Ovary (tissue), 9 donors: ENCODE measurements around the gene SH3GL2. TPM values are rescaled to one million over a fixed set of nuclear protein-coding genes. Genes with fewer than 3 reads are reported as not detected.

Experiments used
- DNase-seq, 5 donors: peaks; one replicate each; pipeline ENCODE4 v3.0.0-alpha.2; 2019 to 2020
- H3K27ac ChIP-seq, 2 donors: fragments of 200-600 bp; one replicate each; pipeline versions ENCODE4 v1.5.1 to v1.8.0; 2019 to 2022
- H3K27me3 ChIP-seq: fragments of 200-600 bp; one replicate; pipeline ENCODE4 v1.8.0; 2022
- H3K36me3 ChIP-seq: fragments of 200-600 bp; sonication (generic); one replicate; pipeline ENCODE4 v1.5.1; 2019
- H3K4me1 ChIP-seq: one replicate; pipeline ENCODE4 v1.8.1; 2013; ENCODE audit warnings: mild to moderate bottlenecking, moderate library complexity; ENCODE audit not compliant: insufficient read depth
- H3K4me3 ChIP-seq: fragments of 200-600 bp; sonication (generic); one replicate; pipeline ENCODE4 v1.5.1; 2017
- H3K9me3 ChIP-seq, 2 donors: fragments of 200-600 bp in 1 of 2; sonication (generic) in 1 of 2; one replicate each; pipeline versions ENCODE4 v1.5.1 to v1.8.1; 2013 to 2019; ENCODE audit warnings: mild to moderate bottlenecking in 1 of 2, moderate library complexity in 1 of 2
- CTCF ChIP-seq, 3 donors: fragments of 450-650 bp in 2 of 3; fragments of 200-600 bp in 1 of 3; IDR thresholded peaks; one replicate each; pipeline versions ENCODE4 v1.5.1 to v1.8.0; 2016 to 2022; ENCODE audit warnings: antibody characterized with exemption in 3 of 3, mild to moderate bottlenecking in 1 of 3
- EP300 ChIP-seq: sonication (generic); formaldehyde crosslinking; IDR thresholded peaks from one replicate; pipeline ENCODE4 v1.6.1; 2017; ENCODE audit warnings: antibody characterized with exemption
- POLR2A ChIP-seq: fragments of 450-650 bp; IDR thresholded peaks from one replicate; pipeline ENCODE4 v1.6.1; 2017; ENCODE audit warnings: antibody characterized with exemption, mild to moderate bottlenecking, moderate library complexity
- WGBS, 3 donors: extraction: QIAGEN DNeasy Blood & Tissue Kit in 1 of 3; methylation state at CpG; one replicate each; pipeline versions ENCODE4 v1.1.5 to v1.1.7; 2013 to 2017; 5-methylcytosine and 5-hydroxymethylcytosine counted together
- intact Hi-C, 4 donors: fragments of 100-400 bp; cut with DNase I; formaldehyde crosslinking; loops; one replicate each; pipeline versions ENCODE4 v1.11.0 to v1.15.1; 2022 to 2023
- polyA plus RNA-seq, 2 donors: library from polyadenylated mRNA; stranded (reverse); fragments of 200-250 nt in 1 of 2; fragments of 350-450 nt in 1 of 2; fragmentation: Illumina TruSeq in 1 of 2; extraction: RNeasy Lipid Tissue Mini Kit (QIAGEN cat#74804) in 1 of 2; gene quantifications; one replicate each; pipeline ENCODE4 v1.2.3, GENCODE V29; 2013 to 2014
- total RNA-seq, 7 donors: library from RNA; depleted of rRNA in 2 of 7; stranded (reverse); fragments of >200 nt in 2 of 7; fragmentation: NEBNext Ultra II Directional in 3 of 7; extraction: Animal tissue kit (Norgen Biotek cat#: 25700) in 3 of 7; gene quantifications; one replicate each; pipeline versions ENCODE4 v1.1.0 to v1.2.4, GENCODE V29; 2016 to 2023
- donor health status: DM: no; HTN: no; CAD: no; lungs with moderate emphysema.
- donor health status: DM: no; HTN: no; CAD: no.
- donor health status: Bipolar disorder and iron deficiency.
- donor health status: DM: yes; HTN: yes; CAD: no.
- donor health status: DM: no; HTN: no; CAD: no.
- donor health status: DM: yes; HTN: yes; CAD: no.

The SH3GL2 gene
- total and polyA plus RNA-seq, 9 donors: 0.25 to 4.9 (median 0.98) TPM; not detected in 1

GRCh38 chr9:17799369-17799768 is 220.5 kb downstream of the SH3GL2 start:
- DNase-seq: no peak
- 78 to 81% (median 80%) methylated on average over 2 of the region's 2 CpGs for WGBS, 3 donors
- no peaks in the 10 kb centered on the region for H3K9me3 ChIP-seq
- intact Hi-C loops: no loop called here
- H3K27ac ChIP-seq: no peak overlapping the region
- no peaks in the 10 kb centered on the region for H3K4me1 ChIP-seq
- H3K27me3 ChIP-seq: no peaks in the 10 kb centered on the region
- H3K36me3 ChIP-seq: no peaks in the 10 kb centered on the region
- no peak for TF ChIP-seq POLR2A
- no peak for TF ChIP-seq EP300
- TF ChIP-seq CTCF (IDR thresholded peaks at IDR 0.05): no peak
- H3K4me3 ChIP-seq: no peak overlapping the region

- WGBS, 3 donors: 13 to 15% (median 13%) methylated on average over 2 of the region's 2 CpGs
- TF ChIP-seq CTCF (IDR thresholded peaks at IDR 0.05) (no peak), POLR2A (no peak), EP300 (no peak)
- no peak for DNase-seq
- Histone ChIP-seq H3K27ac (no peak overlapping the region), H3K4me3 (no peak overlapping the region), H3K27me3 (no peaks in the 10 kb centered on the region), H3K4me1 (no peaks in the 10 kb centered on the region), H3K36me3 (no peaks in the 10 kb centered on the region), H3K9me3 (no peaks in the 10 kb centered on the region)
- intact Hi-C loops: loop anchor here in 2 of 4 donors (10.0 kb wide), 2 partner anchors 266 to 1234 kb away; partner anchors contain the start of gene SAXO1 (in 1 of the 2)
Measured at GRCh38 chr9:17800418-17800817, 221.6 kb downstream of the SH3GL2 start.

- TF ChIP-seq CTCF (IDR thresholded peaks at IDR 0.05) (peak in 1 of 3 donors; percentile 16), POLR2A (no peak), EP300 (no peak)
- no peaks in the 10 kb centered on the region for H3K36me3 ChIP-seq
- no peaks in the 10 kb centered on the region for H3K9me3 ChIP-seq
- H3K27me3 ChIP-seq: no peaks in the 10 kb centered on the region
- WGBS, 3 donors: 40 to 44% (median 40%) methylated on average over 3 of the region's 3 CpGs
- no peak overlapping the region for H3K27ac ChIP-seq
- intact Hi-C loops: loop anchor here in 2 of 4 donors (10.0 kb wide), 2 partner anchors 268 to 1232 kb away; partner anchors contain the start of gene SAXO1 (in 1 of the 2)
- no peak overlapping the region for H3K4me3 ChIP-seq
- DNase-seq: no peak
- no peaks in the 10 kb centered on the region for H3K4me1 ChIP-seq
Measured at GRCh38 chr9:17802249-17802857, 223.5 kb downstream of the SH3GL2 start.

- 70 to 81% (median 71%) methylated on average over 2 of the region's 2 CpGs for WGBS, 3 donors
- TF ChIP-seq CTCF (IDR thresholded peaks at IDR 0.05) (no peak), EP300 (no peak), POLR2A (no peak)
- Histone ChIP-seq H3K4me3 (no peak overlapping the region), H3K4me1 (no peaks in the 10 kb centered on the region), H3K36me3 (no peaks in the 10 kb centered on the region), H3K9me3 (no peaks in the 10 kb centered on the region), H3K27me3 (no peaks in the 10 kb centered on the region), H3K27ac (no peak overlapping the region)
- intact Hi-C loops: loop anchor here in 3 of 4 donors (5.0 to 10.0 kb wide), 3 partner anchors 273 to 1227 kb away; partner anchors contain the start of gene SAXO1 (in 1 of the 3)
- no peak for DNase-seq
Measured at GRCh38 chr9:17807613-17808282, 228.9 kb downstream of the SH3GL2 start.
